Midbrain (tissue), 1 donor: ENCODE measurements around the gene CFAP97.
A peak's percentile ranks its signal among the peaks of the same experiment; 100 is the strongest.
"Not testable (repeated sequence)": the region's sequence is repeated elsewhere in the genome, so short reads cannot be mapped to it uniquely, and the experiment has no call there.

ENCODE experiments used
- DNase-seq: peaks from one replicate; lab custom pipeline; 2025; lab: John Stamatoyannopoulos, UW

Gene CFAP97

GRCh38 chr4:185201977-185202962 is 1.5 kb downstream of the CFAP97 start:
- no peak for DNase-seq

- DNase-seq: not testable (repeated sequence)
Observed at GRCh38 chr4:185198189-185198588, 5.6 kb downstream of the CFAP97 start.

GRCh38 chr4:185196437-185196836 is 7.4 kb downstream of the CFAP97 start:
- no peak for DNase-seq

GRCh38 chr4:185194924-185195888 is 8.6 kb downstream of the CFAP97 start:
- DNase-seq: no peak

GRCh38 chr4:185192059-185192458 is 11.7 kb downstream of the CFAP97 start:
- no peak for DNase-seq

GRCh38 chr4:185190306-185190856 is 13.4 kb downstream of the CFAP97 start:
- DNase-seq: no peak

GRCh38 chr4:185189606-185190305 is 14.0 kb downstream of the CFAP97 start:
- no peak for DNase-seq

GRCh38 chr4:185186769-185187168 is 17.0 kb downstream of the CFAP97 start:
- no peak for DNase-seq

- peak; percentile 89 for DNase-seq
Observed at GRCh38 chr4:185183622-185184281, 20.0 kb downstream of the CFAP97 start.

- no peak for DNase-seq
Observed at GRCh38 chr4:185182239-185182638, 21.6 kb downstream of the CFAP97 start.

- DNase-seq: no peak
Observed at GRCh38 chr4:185179488-185179887, 24.3 kb downstream of the CFAP97 start.

- no peak for DNase-seq
Observed at GRCh38 chr4:185171373-185172071, 32.3 kb downstream of the CFAP97 start.

GRCh38 chr4:185167234-185167633 is 36.6 kb downstream of the CFAP97 start:
- DNase-seq: no peak

GRCh38 chr4:185165605-185166063 is 38.2 kb downstream of the CFAP97 start:
- DNase-seq: no peak

- no peak for DNase-seq
Observed at GRCh38 chr4:185151296-185151695, 52.5 kb downstream of the CFAP97 start.

GRCh38 chr4:185149392-185149791 is 54.4 kb downstream of the CFAP97 start:
- DNase-seq: no peak

- DNase-seq: no peak
Observed at GRCh38 chr4:185145572-185145971, 58.2 kb downstream of the CFAP97 start.

- no peak for DNase-seq
Observed at GRCh38 chr4:185144601-185145240, 59.1 kb downstream of the CFAP97 start.

- no peak for DNase-seq
Observed at GRCh38 chr4:185143601-185143969, 60.2 kb downstream of the CFAP97 start.
